ENCODE data around the gene NDUFB6.

DNA sequence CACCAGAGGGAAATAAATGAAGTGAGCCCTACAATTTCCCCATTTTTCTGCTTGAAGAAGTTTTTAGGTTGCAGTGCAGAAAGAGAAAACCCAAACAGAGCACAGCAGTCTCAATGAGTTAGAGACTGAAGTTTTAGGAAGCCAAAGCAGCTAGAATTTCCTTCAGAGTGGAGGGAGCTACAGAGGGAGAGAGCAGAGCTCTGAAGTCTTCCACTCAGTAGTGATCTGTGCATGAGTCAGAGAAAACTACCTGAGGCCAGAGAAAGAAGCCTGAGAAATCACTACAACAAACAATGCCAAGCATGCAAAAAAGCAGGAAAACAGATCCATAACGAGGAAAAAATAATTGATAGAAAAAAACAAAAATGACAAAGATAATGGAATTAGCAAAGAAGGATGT lies 17.9 kb upstream of the NDUFB6 start:
- TF ChIP-seq POLR2A (IDR thresholded peaks at IDR 0.05; ENCODE audit: low read length) (no peak), GATA1 (IDR thresholded peaks at IDR 0.05; ENCODE audit: low read depth, low read length) (no peak)

Data from erythroblast (primary cell).